Measurements from ENCODE around the gene KRTCAP2.
"Not testable (repeated sequence)": the region's sequence is repeated elsewhere in the genome, so short reads cannot be mapped to it uniquely, and the experiment has no call there.

The KRTCAP2 gene

GRCh38 chr1:155181371-155182051 lies 8.4 kb upstream of the KRTCAP2 start:
- no peak for DNase-seq

- DNase-seq = no peak
Observed at GRCh38 chr1:155179112-155180031, 6.3 kb upstream of the KRTCAP2 start.

- no peak for DNase-seq
Observed at GRCh38 chr1:155178441-155179111, 5.5 kb upstream of the KRTCAP2 start.

GRCh38 chr1:155177918-155178281 lies 4.8 kb upstream of the KRTCAP2 start:
- DNase-seq = no peak

GRCh38 chr1:155177192-155177917 lies 4.3 kb upstream of the KRTCAP2 start:
- DNase-seq = no peak

- peak; percentile 84 to 86 for DNase-seq
Observed at GRCh38 chr1:155176544-155177071, 3.5 kb upstream of the KRTCAP2 start.

GRCh38 chr1:155175927-155176371 lies 2.8 kb upstream of the KRTCAP2 start:
- peak; percentile 8 to 50 for DNase-seq

GRCh38 chr1:155175281-155175926 lies 2.3 kb upstream of the KRTCAP2 start:
- no peak for DNase-seq

GRCh38 chr1:155174324-155175280 lies 1.5 kb upstream of the KRTCAP2 start:
- peak; percentile 88 to 90 for DNase-seq

- peak; percentile 90 to 91 for DNase-seq
Observed at GRCh38 chr1:155173478-155174323, 597 bp upstream of the KRTCAP2 start, which contains the start of gene TRIM46. Gene TRIM46, plus strand, starts transcription at chr1:155173849. Its CDS starts 118 bp downstream, at chr1:155173967.

- no peak for DNase-seq
Observed at GRCh38 chr1:155171836-155172731, 1.0 kb downstream of the KRTCAP2 start.

- no peak for DNase-seq
Observed at GRCh38 chr1:155170806-155171205, 2.3 kb downstream of the KRTCAP2 start.

GRCh38 chr1:155170101-155170785 lies 2.9 kb downstream of the KRTCAP2 start:
- no peak for DNase-seq

GRCh38 chr1:155169541-155169940 lies 3.6 kb downstream of the KRTCAP2 start:
- no peak for DNase-seq

GRCh38 chr1:155168456-155169210 lies 4.5 kb downstream of the KRTCAP2 start:
- DNase-seq = no peak

- not testable (repeated sequence) for DNase-seq
Observed at GRCh38 chr1:155168105-155168445, 5.0 kb downstream of the KRTCAP2 start.
